HepG2 (cell line): ENCODE data around the gene BPHL. TPM values are rescaled to one million over a fixed set of nuclear protein-coding genes. Genes with fewer than 3 reads are reported as not detected.

Experiments
- ATAD3A ChIP-seq: sonication (generic); formaldehyde crosslinking; IDR thresholded peaks from 2 replicates; pipeline ENCODE4 v1.4.0; 2020; ENCODE audit warnings: missing genetic modification reagents
- CBX1 ChIP-seq: IDR thresholded peaks from one replicate; pipeline ENCODE4 v1.6.1; 2016; ENCODE audit warnings: antibody characterized with exemption, low read depth
- EED ChIP-seq: sonication (generic); formaldehyde crosslinking; IDR thresholded peaks from 2 replicates; pipeline ENCODE4 v1.5.0; 2020; ENCODE audit warnings: mild to moderate bottlenecking, missing genetic modification reagents
- FIP1L1 ChIP-seq: fragments of 200-400 bp; formaldehyde crosslinking; IDR thresholded peaks from 2 replicates; pipeline ENCODE4 v1.6.1; 2018; ENCODE audit warnings: low read depth, mild to moderate bottlenecking, low read length, moderate library complexity, borderline replicate concordance; ENCODE audit not compliant: insufficient read depth
- FOSL2 ChIP-seq: sonication (generic); formaldehyde crosslinking; IDR thresholded peaks from 2 replicates; pipeline ENCODE4 v1.4.0; 2020; ENCODE audit warnings: missing genetic modification reagents
- GATAD1 ChIP-seq: IDR thresholded peaks from 2 replicates; pipeline ENCODE4 v1.6.1; 2016; ENCODE audit warnings: missing genetic modification reagents, missing compliant biosample characterization
- KDM2A ChIP-seq: sonication (generic); formaldehyde crosslinking; IDR thresholded peaks from 2 replicates; pipeline ENCODE4 v1.4.0; 2020; ENCODE audit warnings: low read depth, missing genetic modification reagents, borderline replicate concordance
- KDM3A ChIP-seq: IDR thresholded peaks from 2 replicates; pipeline ENCODE4 v1.6.1; 2018; ENCODE audit warnings: low read depth, missing compliant biosample characterization
- KLF9 ChIP-seq: IDR thresholded peaks from 2 replicates; pipeline ENCODE4 v1.6.1; 2016; ENCODE audit warnings: low read depth
- NFATC3 ChIP-seq: sonication (generic); formaldehyde crosslinking; IDR thresholded peaks from 2 replicates; pipeline ENCODE4 v1.5.1; 2020; ENCODE audit warnings: mild to moderate bottlenecking, missing genetic modification reagents
- RFXAP ChIP-seq: sonication (generic); formaldehyde crosslinking; IDR thresholded peaks from 2 replicates; pipeline ENCODE4 v1.4.0; 2020; ENCODE audit warnings: missing genetic modification reagents, borderline replicate concordance
- SKI ChIP-seq: fragments of 450-650 bp; IDR thresholded peaks from one replicate; pipeline ENCODE4 v1.6.1; 2018; ENCODE audit warnings: mild to moderate bottlenecking; ENCODE audit not compliant: partially characterized antibody
- TBP ChIP-seq: sonication (generic); formaldehyde crosslinking; IDR thresholded peaks from 2 replicates; pipeline ENCODE4 v1.5.0; 2020; ENCODE audit warnings: missing genetic modification reagents
- THYN1 ChIP-seq: sonication (generic); formaldehyde crosslinking; IDR thresholded peaks from 2 replicates; pipeline ENCODE4 v1.8.1; 2023; ENCODE audit warnings: low read depth, mild to moderate bottlenecking, moderate library complexity, missing genetic modification reagents, borderline replicate concordance
- XBP1 ChIP-seq: sonication (generic); formaldehyde crosslinking; IDR thresholded peaks from 2 replicates; pipeline ENCODE4 v1.5.0; 2020; ENCODE audit warnings: missing genetic modification reagents
- ZBTB3 ChIP-seq: sonication (generic); formaldehyde crosslinking; IDR thresholded peaks from 2 replicates; pipeline ENCODE4 v1.4.0; 2020; ENCODE audit warnings: low read depth, mild to moderate bottlenecking, moderate library complexity, missing genetic modification reagents, borderline replicate concordance
- ZFP1 ChIP-seq: IDR thresholded peaks from 2 replicates; pipeline ENCODE4 v1.6.1; 2016
- ZNF20 ChIP-seq: sonication (generic); formaldehyde crosslinking; IDR thresholded peaks from 2 replicates; pipeline ENCODE4 v1.4.0; 2020; ENCODE audit warnings: mild to moderate bottlenecking, moderate library complexity, missing genetic modification reagents
- ZNF329 ChIP-seq: sonication (generic); formaldehyde crosslinking; IDR thresholded peaks from 2 replicates; pipeline ENCODE4 v1.9.0; 2021; ENCODE audit warnings: low read depth, mild to moderate bottlenecking, missing genetic modification reagents
- ZNF468 ChIP-seq: sonication (generic); formaldehyde crosslinking; IDR thresholded peaks from 2 replicates; pipeline ENCODE4 v1.8.0; 2022; ENCODE audit warnings: mild to moderate bottlenecking, moderate library complexity, missing genetic modification reagents
- ZNF547 ChIP-seq: sonication (generic); formaldehyde crosslinking; IDR thresholded peaks from 2 replicates; pipeline ENCODE4 v1.5.1; 2020; ENCODE audit warnings: mild to moderate bottlenecking, missing genetic modification reagents
- ZNF549 ChIP-seq: sonication (generic); formaldehyde crosslinking; IDR thresholded peaks from 2 replicates; pipeline ENCODE4 v1.5.0; 2020; ENCODE audit warnings: missing genetic modification reagents
- ZNF737 ChIP-seq: sonication (generic); formaldehyde crosslinking; IDR thresholded peaks from 2 replicates; pipeline ENCODE4 v1.5.0; 2020; ENCODE audit warnings: missing genetic modification reagents, mild to moderate bottlenecking, borderline replicate concordance
- polyA plus RNA-seq, 8 experiments: library from polyadenylated mRNA; depleted of rRNA in 3 of 8; stranded (reverse) in 7 of 8; unstranded in 1 of 8; fragments of >200 nt; fragmentation: Illumina TruSeq in 4 of 8; extraction: Trizol in 4 of 8; gene quantifications; 2 replicates each; pipeline versions ENCODE4 v1.2.1 to v1.2.3, GENCODE V29; 2011 to 2016; ENCODE audit warnings: low read depth in 4 of 8, missing spikeins in 1 of 8, mixed read lengths in 1 of 8; ENCODE audit not compliant: insufficient read depth in 1 of 8
- total RNA-seq, 5 experiments: library from RNA; depleted of rRNA; stranded (reverse); fragments of >200 nt; fragmentation: Illumina TruSeq; extraction: Trizol; gene quantifications; 2 replicates each; pipeline ENCODE4 v1.2.3, GENCODE V29; 2016; ENCODE audit warnings: low read depth in 1 of 5
- TF ChIP-seq, protein P1 (sequence below), 2 experiments: sonication (generic) in 1 of 2; formaldehyde crosslinking in 1 of 2; IDR thresholded peaks; 2 replicates each; pipeline versions ENCODE4 v1.6.1 to v1.9.0; 2014 to 2022; ENCODE audit warnings: antibody characterized with exemption in 1 of 2, borderline replicate concordance in 1 of 2, inconsistent platforms in 1 of 2, low read depth in 1 of 2, missing genetic modification reagents in 1 of 2
- TF ChIP-seq, protein P2 (sequence below): IDR thresholded peaks from 2 replicates; pipeline ENCODE4 v1.6.1; 2016; ENCODE audit warnings: low read depth

The BPHL gene
- total and polyA plus RNA-seq, 2 of the 13 experiments (the other 11 are each of a cell fraction or from before 2014, with no cell fraction given), result 37.8 to 39.5 TPM

DNA sequence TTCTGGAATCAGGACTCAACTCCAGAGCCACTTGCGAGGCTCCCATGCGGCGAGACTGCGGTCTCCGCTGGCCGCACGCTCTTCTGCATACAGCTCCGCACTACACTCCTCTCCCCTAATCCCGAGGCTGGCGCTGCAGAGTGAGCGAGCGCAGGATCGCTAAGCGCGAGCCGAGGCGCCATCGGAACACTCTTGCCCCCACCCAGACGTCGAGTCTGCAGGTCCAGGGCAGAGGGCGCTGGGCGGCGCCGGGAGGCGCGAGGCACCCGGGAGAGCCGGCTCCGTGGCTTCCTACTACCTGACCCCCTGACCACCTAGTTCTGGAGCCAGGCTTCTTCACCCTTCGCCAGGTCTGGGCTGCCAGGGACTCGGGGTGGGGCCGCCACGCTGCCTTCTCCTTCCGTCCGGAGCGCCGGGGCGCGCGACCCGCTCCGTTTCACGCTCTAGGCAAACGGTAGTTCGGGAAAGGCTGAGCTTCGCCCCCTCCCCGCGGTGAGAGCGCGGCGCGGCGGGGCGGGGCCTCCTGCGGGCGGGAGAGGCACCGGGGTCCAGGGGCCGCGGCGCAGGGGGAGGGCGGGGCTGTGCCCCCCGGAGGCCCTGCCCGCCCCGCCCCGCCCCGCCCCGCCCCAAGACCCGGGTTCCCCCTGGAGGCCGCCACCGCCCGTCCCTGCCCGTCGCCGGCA is 44.2 kb downstream of the BPHL start (continued):
- no peak for TF ChIP-seq ZFP1 (CRISPR knock-in tag)
- TF ChIP-seq RFXAP (CRISPR knock-in tag), result no peak; the same call in none of the 2 replicates
- no peak for TF ChIP-seq ZNF468 (CRISPR knock-in tag)
- TF ChIP-seq KDM3A, result peak; percentile 83; the same call in 1 of the 2 replicates
- TF ChIP-seq ATAD3A (CRISPR knock-in tag), result no peak
- TF ChIP-seq ZNF329 (CRISPR knock-in tag), result peak; percentile 62; the same call in 1 of the 2 replicates
- no peak for TF ChIP-seq XBP1
- TF ChIP-seq FOSL2 (CRISPR knock-in tag), result peak; percentile 20; the same call in 1 of the 2 replicates
- TF ChIP-seq TBP (CRISPR knock-in tag), result no peak
- no peak for TF ChIP-seq ZNF20 (CRISPR knock-in tag)
- no peak for TF ChIP-seq EED (CRISPR knock-in tag)
- peak; percentile 97 for TF ChIP-seq ZNF547 (CRISPR knock-in tag)
- TF ChIP-seq ZNF737 (CRISPR knock-in tag), result no peak
- TF ChIP-seq ZBTB3 (CRISPR knock-in tag), result peak; percentile 71; the same call in 1 of the 2 replicates
- TF ChIP-seq NFATC3, result no peak
- TF ChIP-seq, protein P1, sequence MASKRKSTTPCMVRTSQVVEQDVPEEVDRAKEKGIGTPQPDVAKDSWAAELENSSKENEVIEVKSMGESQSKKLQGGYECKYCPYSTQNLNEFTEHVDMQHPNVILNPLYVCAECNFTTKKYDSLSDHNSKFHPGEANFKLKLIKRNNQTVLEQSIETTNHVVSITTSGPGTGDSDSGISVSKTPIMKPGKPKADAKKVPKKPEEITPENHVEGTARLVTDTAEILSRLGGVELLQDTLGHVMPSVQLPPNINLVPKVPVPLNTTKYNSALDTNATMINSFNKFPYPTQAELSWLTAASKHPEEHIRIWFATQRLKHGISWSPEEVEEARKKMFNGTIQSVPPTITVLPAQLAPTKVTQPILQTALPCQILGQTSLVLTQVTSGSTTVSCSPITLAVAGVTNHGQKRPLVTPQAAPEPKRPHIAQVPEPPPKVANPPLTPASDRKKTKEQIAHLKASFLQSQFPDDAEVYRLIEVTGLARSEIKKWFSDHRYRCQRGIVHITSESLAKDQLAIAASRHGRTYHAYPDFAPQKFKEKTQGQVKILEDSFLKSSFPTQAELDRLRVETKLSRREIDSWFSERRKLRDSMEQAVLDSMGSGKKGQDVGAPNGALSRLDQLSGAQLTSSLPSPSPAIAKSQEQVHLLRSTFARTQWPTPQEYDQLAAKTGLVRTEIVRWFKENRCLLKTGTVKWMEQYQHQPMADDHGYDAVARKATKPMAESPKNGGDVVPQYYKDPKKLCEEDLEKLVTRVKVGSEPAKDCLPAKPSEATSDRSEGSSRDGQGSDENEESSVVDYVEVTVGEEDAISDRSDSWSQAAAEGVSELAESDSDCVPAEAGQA (IDR thresholded peaks at IDR 0.05; ENCODE audit: low read depth), result 0 out of 2 replicates have a peak, but pooled peaks have one; percentile 13
- TF ChIP-seq, protein P1 (CRISPR knock-in tag; IDR thresholded peaks at IDR 0.05; ENCODE audit: borderline replicate concordance), result no peak
- peak; percentile 92 for TF ChIP-seq SKI
- TF ChIP-seq FIP1L1, result no peak
- peak; percentile 43; the same call in 1 of the 2 replicates for TF ChIP-seq GATAD1 (CRISPR knock-in tag)
- peak; percentile 43; the same call in 1 of the 2 replicates for TF ChIP-seq KLF9 (CRISPR knock-in tag)
- TF ChIP-seq CBX1, result no peak
- peak; percentile 97 for TF ChIP-seq KDM2A (CRISPR knock-in tag)
- TF ChIP-seq THYN1 (CRISPR knock-in tag), result no peak
- TF ChIP-seq ZNF549 (CRISPR knock-in tag), result no peak
- TF ChIP-seq, protein P2, sequence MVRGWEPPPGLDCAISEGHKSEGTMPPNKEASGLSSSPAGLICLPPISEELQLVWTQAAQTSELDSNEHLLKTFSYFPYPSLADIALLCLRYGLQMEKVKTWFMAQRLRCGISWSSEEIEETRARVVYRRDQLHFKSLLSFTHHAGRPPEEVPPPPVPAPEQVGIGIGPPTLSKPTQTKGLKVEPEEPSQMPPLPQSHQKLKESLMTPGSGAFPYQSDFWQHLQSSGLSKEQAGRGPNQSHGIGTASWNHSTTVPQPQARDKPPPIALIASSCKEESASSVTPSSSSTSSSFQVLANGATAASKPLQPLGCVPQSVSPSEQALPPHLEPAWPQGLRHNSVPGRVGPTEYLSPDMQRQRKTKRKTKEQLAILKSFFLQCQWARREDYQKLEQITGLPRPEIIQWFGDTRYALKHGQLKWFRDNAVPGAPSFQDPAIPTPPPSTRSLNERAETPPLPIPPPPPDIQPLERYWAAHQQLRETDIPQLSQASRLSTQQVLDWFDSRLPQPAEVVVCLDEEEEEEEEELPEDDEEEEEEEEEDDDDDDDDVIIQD (CRISPR knock-in tag), result peak; percentile 66; the same call in 1 of the 2 replicates
